Right lobe of liver (tissue), 6 donors: Measurements from ENCODE around the gene SLC38A3. TPM values are rescaled to one million over a fixed set of nuclear protein-coding genes. Genes with fewer than 3 reads are reported as not detected.

ENCODE experiments used
- ATAC-seq, 4 donors: fragments of 200-7000 bp; cut with Tn5 transposase; one replicate each; pipeline ENCODE4 v1.9.1; 2020; ENCODE audit warnings: mild to moderate bottlenecking in 4 of 4, moderate library complexity in 4 of 4
- DNase-seq, 3 donors: peaks; one replicate each; pipeline ENCODE4 v3.0.0-alpha.2; 2020
- H3K27ac ChIP-seq, 3 donors: fragments of 200-600 bp; one replicate each; pipeline ENCODE4 v1.8.0; 2022
- H3K27me3 ChIP-seq, 2 donors: fragments of 200-600 bp; one replicate each; pipeline ENCODE4 v1.8.0; 2022
- H3K36me3 ChIP-seq, 4 donors: fragments of 200-600 bp; sonication (generic) in 1 of 4; one replicate each; pipeline versions ENCODE4 v1.5.1 to v1.8.0; 2017 to 2022; ENCODE audit warnings: control low read depth in 1 of 4
- H3K4me1 ChIP-seq, 4 donors: fragments of 200-600 bp; sonication (generic) in 1 of 4; one replicate each; pipeline versions ENCODE4 v1.5.1 to v1.8.0; 2017 to 2022; ENCODE audit warnings: control low read depth in 1 of 4
- H3K4me3 ChIP-seq, 3 donors: fragments of 200-600 bp; one replicate each; pipeline ENCODE4 v1.8.0; 2022
- H3K9me3 ChIP-seq, 4 donors: fragments of 200-600 bp; sonication (generic) in 1 of 4; one replicate each; pipeline versions ENCODE4 v1.5.1 to v1.8.0; 2017 to 2022; ENCODE audit warnings: control low read depth in 1 of 4
- POLR2A ChIP-seq: fragments of 450-650 bp; IDR thresholded peaks from one replicate; pipeline ENCODE4 v1.6.1; 2017; ENCODE audit warnings: antibody characterized with exemption, mild to moderate bottlenecking
- WGBS: methylation state at CpG from one replicate; pipeline ENCODE4 v1.1.6; 2018; ENCODE audit warnings: low coverage, low lambda C conversion rate; ENCODE audit not compliant: insufficient coverage; ENCODE audit errors: missing lambda C conversion rate; 5-methylcytosine and 5-hydroxymethylcytosine counted together
- intact Hi-C, 2 donors: fragments of 100-400 bp; cut with DNase I; formaldehyde crosslinking; loops; one replicate each; pipeline versions ENCODE4 v1.11.2 to v1.14.1; 2022
- total RNA-seq, 6 experiments: library from RNA; depleted of rRNA in 2 of 6; stranded (reverse); fragments of >200 nt in 2 of 6; fragmentation: NEBNext Ultra II Directional in 3 of 6; extraction: Animal tissue kit (Norgen Biotek cat#: 25700) in 3 of 6; gene quantifications; one replicate each; pipeline versions ENCODE4 v1.1.0 to v1.2.4, GENCODE V29; 2016 to 2023
- TF ChIP-seq, protein P1 (sequence below), 4 donors: fragments of 200-600 bp in 3 of 4; fragments of 450-650 bp in 1 of 4; IDR thresholded peaks; one replicate each; pipeline versions ENCODE4 v1.5.1 to v1.8.0; 2016 to 2022; ENCODE audit warnings: antibody characterized with exemption in 4 of 4, mild to moderate bottlenecking in 2 of 4
- donor health status: DM: no; HTN: yes; CAD: no.
- donor health status: DM: no; HTN: no; CAD: no.
- donor health status: DM: no; HTN: no; CAD: no.
- donor health status: DM: no; HTN: yes; CAD: no.
- donor health status: DM: no; HTN: yes; CAD: no.

SLC38A3 gene
- total RNA-seq, 6 experiments from 2014 or later = 77.7 to 311 (median 190) TPM

- H3K4me3 ChIP-seq = no peak within 1 kb of the TSS
- DNase-seq = no peak
- no peaks in the 10 kb centered on the region for H3K9me3 ChIP-seq
- ATAC-seq = no peak
- no peak for TF ChIP-seq POLR2A
- TF ChIP-seq, protein P1, sequence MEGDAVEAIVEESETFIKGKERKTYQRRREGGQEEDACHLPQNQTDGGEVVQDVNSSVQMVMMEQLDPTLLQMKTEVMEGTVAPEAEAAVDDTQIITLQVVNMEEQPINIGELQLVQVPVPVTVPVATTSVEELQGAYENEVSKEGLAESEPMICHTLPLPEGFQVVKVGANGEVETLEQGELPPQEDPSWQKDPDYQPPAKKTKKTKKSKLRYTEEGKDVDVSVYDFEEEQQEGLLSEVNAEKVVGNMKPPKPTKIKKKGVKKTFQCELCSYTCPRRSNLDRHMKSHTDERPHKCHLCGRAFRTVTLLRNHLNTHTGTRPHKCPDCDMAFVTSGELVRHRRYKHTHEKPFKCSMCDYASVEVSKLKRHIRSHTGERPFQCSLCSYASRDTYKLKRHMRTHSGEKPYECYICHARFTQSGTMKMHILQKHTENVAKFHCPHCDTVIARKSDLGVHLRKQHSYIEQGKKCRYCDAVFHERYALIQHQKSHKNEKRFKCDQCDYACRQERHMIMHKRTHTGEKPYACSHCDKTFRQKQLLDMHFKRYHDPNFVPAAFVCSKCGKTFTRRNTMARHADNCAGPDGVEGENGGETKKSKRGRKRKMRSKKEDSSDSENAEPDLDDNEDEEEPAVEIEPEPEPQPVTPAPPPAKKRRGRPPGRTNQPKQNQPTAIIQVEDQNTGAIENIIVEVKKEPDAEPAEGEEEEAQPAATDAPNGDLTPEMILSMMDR (IDR thresholded peaks at IDR 0.05) = no peak
- H3K36me3 ChIP-seq = no peaks in the 10 kb centered on the region
- WGBS = 27% methylated on average over 2 of the region's 8 CpGs
- intact Hi-C loops = loop anchor here (5.0 kb wide), 2 partner anchors 36 to 86 kb away; partner anchors contain the start of gene LSMEM2 (in 1 of the 2)
- H3K27ac ChIP-seq = no peak within 1 kb of the TSS
- peaks cover 0 to 30% (median 6%) of the 10 kb centered on the region in 4 donors for H3K4me1 ChIP-seq
- no peaks in the 10 kb centered on the region for H3K27me3 ChIP-seq
These were observed 14.0 kb upstream of the SLC38A3 start, which contains the start of gene GNAT1 for GRCh38 chr3:50190936-50191660. GNAT1 (plus strand) TSS chr3:50191610; CDS start chr3:50191726, 116 bp downstream.

DNA sequence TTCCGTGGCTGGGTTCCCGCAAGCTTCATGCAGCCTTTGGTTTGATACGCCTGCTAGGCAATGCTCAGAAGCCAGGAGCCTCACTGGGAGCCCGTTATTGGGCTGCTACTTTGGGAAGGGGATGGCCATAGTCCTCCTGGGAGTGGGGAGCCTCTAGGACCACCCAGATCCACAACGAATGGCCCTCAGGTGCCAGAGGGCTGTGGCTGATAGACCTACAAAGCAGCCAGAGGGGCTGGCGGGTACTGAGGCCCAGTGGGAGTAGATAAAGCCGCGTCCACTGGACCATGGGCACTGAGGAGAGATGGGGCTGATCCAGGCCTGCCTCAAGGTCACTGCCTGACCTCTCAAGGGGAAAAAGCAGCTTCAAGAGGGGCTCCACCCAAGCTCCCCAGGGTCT, 12.9 kb upstream of the SLC38A3 start:
- 14% methylated on average over 1 of the region's 8 CpGs for WGBS
- TF ChIP-seq, protein P1 (IDR thresholded peaks at IDR 0.05) = no peak
- TF ChIP-seq POLR2A = no peak
- no peak overlapping the region for H3K27ac ChIP-seq
- H3K27me3 ChIP-seq = no peaks in the 10 kb centered on the region
- H3K4me3 ChIP-seq = no peak overlapping the region
- DNase-seq (no peak), ATAC-seq (no peak)
- intact Hi-C loops = loop anchor here (2.0 to 5.0 kb wide), 3 partner anchors 33 to 85 kb away; partner anchors contain the start of gene LSMEM2 (in 1 of the 2)
- no peaks in the 10 kb centered on the region for H3K9me3 ChIP-seq
- no peaks in the 10 kb centered on the region for H3K36me3 ChIP-seq
- peaks cover 0 to 40% (median 11%) of the 10 kb centered on the region in 4 donors for H3K4me1 ChIP-seq

DNA sequence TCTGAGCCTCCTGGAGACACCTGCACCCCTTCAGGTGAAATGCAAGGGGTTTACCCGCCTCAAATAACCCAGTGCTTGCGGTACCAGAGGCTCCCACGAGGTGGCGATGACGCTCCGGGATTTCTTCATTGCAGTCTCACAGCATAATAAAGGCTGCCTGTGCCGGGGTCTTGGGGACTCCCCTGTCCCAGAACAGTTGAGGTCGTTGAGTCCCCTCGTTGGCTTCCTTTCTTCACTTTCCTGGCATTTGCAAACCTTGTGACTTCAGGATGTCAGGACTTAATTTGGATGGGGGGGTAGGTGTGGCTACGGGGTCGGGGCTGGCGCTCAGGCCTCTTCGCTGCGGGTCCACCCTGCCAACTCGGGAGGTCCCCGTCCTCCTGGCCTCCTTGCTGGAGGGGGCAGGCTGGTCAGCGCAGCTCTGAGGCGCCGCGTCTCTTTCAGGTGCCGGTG, 12.4 kb upstream of the SLC38A3 start:
- Histone ChIP-seq H3K4me3 (no peak overlapping the region), H3K27me3 (no peaks in the 10 kb centered on the region), H3K9me3 (no peaks in the 10 kb centered on the region), H3K4me1 (peaks cover 0 to 44% (median 12%) of the 10 kb centered on the region in 4 donors), H3K27ac (no peak overlapping the region), H3K36me3 (no peaks in the 10 kb centered on the region)
- intact Hi-C loops = loop anchor here (2.0 to 5.0 kb wide), 3 partner anchors 32 to 85 kb away; partner anchors contain the start of gene LSMEM2 (in 1 of the 2)
- TF ChIP-seq, protein P1 (IDR thresholded peaks at IDR 0.05) = peak; percentile 86 to 91 (median 88)
- no peak for TF ChIP-seq POLR2A
- ATAC-seq (peak in 1 of 4 donors; percentile 7), DNase-seq (peak in 1 of 3 donors; percentile 53)
- WGBS = 33% methylated on average over 1 of the region's 21 CpGs

GRCh38 chr3:50193286-50193685, 11.8 kb upstream of the SLC38A3 start:
- intact Hi-C loops = loop anchor here (2.0 to 5.0 kb wide), 3 partner anchors 32 to 84 kb away; partner anchors contain the start of gene LSMEM2 (in 1 of the 2)
- no peaks in the 10 kb centered on the region for H3K36me3 ChIP-seq
- no peaks in the 10 kb centered on the region for H3K9me3 ChIP-seq
- H3K27ac ChIP-seq = no peak overlapping the region
- DNase-seq (no peak), ATAC-seq (no peak)
- H3K4me1 ChIP-seq = peaks cover 0 to 44% (median 12%) of the 10 kb centered on the region in 4 donors
- WGBS = no CpG with 5 or more reads among the region's 36 CpGs
- no peak overlapping the region for H3K4me3 ChIP-seq
- TF ChIP-seq POLR2A = no peak
- TF ChIP-seq, protein P1 (IDR thresholded peaks at IDR 0.05) = no peak
- no peaks in the 10 kb centered on the region for H3K27me3 ChIP-seq
